HFF-Myc (cell line): ENCODE measurements around the gene RNF214.

Source experiments
- DNase-seq: peaks from one replicate; pipeline ENCODE4 v3.0.0-alpha.2; 2011; ENCODE audit warnings: low read depth; ENCODE audit errors: extremely low read depth
- H3K4me3 ChIP-seq: replicated peaks from 2 replicates; pipeline ENCODE4 v1.5.1; 2011; ENCODE audit warnings: low read depth, mild to moderate bottlenecking, control low read depth, low read length
- TF ChIP-seq, protein P1 (sequence below): IDR thresholded peaks from 2 replicates; pipeline ENCODE4 v1.5.1; 2012; ENCODE audit warnings: mild to moderate bottlenecking, low read depth, low read length, control low read depth; ENCODE audit errors: missing control alignments

The RNF214 gene

GRCh38 chr11:117198613-117199012, 33.9 kb upstream of the RNF214 start:
- DNase-seq, result no peak
- peak overlapping the region; percentile 36 for H3K4me3 ChIP-seq
- TF ChIP-seq, protein P1, sequence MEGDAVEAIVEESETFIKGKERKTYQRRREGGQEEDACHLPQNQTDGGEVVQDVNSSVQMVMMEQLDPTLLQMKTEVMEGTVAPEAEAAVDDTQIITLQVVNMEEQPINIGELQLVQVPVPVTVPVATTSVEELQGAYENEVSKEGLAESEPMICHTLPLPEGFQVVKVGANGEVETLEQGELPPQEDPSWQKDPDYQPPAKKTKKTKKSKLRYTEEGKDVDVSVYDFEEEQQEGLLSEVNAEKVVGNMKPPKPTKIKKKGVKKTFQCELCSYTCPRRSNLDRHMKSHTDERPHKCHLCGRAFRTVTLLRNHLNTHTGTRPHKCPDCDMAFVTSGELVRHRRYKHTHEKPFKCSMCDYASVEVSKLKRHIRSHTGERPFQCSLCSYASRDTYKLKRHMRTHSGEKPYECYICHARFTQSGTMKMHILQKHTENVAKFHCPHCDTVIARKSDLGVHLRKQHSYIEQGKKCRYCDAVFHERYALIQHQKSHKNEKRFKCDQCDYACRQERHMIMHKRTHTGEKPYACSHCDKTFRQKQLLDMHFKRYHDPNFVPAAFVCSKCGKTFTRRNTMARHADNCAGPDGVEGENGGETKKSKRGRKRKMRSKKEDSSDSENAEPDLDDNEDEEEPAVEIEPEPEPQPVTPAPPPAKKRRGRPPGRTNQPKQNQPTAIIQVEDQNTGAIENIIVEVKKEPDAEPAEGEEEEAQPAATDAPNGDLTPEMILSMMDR, result no peak

DNA sequence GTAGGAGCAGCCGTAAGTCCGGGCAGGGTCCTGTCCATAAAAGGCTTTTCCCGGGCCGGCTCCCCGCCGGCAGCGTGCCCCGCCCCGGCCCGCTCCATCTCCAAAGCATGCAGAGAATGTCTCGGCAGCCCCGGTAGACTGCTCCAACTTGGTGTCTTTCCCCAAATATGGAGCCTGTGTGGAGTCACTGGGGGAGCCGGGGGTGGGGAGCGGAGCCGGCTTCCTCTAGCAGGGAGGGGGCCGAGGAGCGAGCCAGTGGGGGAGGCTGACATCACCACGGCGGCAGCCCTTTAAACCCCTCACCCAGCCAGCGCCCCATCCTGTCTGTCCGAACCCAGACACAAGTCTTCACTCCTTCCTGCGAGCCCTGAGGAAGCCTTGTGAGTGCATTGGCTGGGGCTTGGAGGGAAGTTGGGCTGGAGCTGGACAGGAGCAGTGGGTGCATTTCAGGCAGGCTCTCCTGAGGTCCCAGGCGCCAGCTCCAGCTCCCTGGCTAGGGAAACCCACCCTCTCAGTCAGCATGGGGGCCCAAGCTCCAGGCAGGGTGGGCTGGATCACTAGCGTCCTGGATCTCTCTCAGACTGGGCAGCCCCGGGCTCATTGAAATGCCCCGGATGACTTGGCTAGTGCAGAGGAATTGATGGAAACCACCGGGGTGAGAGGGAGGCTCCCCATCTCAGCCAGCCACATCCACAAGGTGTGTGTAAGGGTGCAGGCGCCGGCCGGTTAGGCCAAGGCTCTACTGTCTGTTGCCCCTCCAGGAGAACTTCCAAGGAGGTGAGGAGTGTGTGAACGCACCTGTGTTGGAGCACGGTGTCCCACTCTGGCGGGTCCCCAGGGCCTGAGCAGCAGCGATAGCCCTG, 33.2 kb upstream of the RNF214 start, which contains the start of gene TAGLN:
Gene TAGLN (plus strand): TSS at position 318 of the 863 bp plus-strand sequence. CDS start 3,644 bp downstream, outside the sequence.
- TF ChIP-seq, protein P1, result no peak
- peak within 1 kb of the TSS; percentile 36 for H3K4me3 ChIP-seq
- no peak for DNase-seq

DNA sequence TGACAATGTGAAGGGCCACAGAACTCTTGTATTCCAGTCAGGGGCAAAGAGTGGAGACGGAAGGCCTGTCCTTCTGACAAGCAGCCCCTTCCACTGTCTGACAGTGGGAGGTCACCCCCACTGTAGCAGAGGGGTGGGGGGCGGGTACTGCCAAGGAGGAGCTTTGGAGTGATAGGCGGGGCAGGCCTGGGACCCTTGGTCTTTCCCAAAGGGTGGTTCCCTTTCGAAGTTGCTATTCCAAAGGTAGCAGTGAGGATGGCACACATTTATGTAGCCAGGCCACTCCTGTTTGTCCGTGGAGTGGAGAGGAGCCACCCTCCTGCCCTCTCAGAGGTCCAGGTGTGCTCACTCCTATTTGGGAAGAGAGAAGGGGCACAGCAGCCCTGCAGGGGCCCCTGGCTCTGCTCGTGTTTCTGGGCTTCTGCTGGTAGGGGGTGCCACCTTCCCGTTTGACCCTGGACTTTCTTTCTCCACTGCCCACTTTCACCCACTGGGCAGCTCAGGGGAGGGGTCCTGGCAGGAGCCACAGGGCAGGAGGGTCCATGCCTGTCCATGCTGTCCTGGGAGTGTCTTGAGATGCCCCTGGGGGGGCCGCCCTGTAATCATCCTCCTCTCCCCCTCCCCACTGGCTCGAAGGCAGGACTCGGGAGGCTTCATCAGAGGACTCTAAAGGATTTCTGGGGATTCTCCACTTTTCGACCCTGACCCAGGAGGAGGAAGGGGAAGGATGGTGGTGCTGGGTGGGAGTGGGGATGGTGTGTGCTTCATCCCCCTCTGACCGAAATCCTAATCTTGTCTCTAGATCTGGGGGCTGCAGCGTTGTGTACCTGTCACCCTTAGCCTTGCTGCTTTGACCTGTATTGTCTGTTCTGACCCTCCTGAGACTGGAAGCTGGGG, 32.3 kb upstream of the RNF214 start:
- TF ChIP-seq, protein P1, result no peak
- peak overlapping the region; percentile 36 for H3K4me3 ChIP-seq

DNA sequence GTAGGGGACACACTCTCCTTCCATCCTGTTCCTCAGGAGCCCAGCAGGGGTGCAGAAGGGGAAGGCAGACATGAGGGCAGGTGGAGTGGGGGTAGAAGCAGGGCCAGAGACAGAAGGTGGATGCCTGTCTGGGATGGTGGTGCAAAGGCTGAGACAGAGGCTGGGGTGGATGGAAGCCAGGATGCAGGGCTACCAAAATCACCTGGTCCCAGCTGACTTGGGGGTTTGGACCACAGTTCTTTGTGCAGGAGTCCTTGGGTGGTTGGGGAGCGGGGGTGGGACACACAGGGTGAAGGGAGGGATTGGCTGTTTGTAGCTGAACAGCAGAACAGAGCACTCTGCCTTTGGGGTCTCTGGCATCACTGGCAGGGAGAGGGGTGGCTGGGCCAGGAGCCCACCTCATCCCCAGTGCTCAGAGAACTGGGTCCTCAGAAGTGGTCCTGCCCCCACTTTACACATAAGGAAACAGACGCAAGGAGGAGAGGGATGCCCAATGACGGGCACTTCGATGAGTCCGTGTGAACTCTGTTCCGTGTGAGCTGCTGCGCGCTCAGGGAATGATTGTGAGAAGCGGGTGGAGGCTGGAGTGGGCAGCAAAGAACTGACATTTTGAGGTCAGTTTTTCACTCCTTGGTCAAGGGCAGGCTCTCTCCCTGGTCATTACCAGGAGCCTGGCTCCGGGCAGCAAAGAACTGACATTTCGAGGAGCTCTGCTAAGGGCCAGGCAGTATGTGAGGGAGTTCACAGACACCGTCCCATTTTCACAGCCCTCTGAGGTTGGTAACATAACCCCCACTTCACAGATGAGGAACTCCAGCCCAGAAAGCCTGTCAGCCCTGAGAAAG, 31.4 kb upstream of the RNF214 start:
- no peak for DNase-seq
- H3K4me3 ChIP-seq, result peak overlapping the region; percentile 36; the same call in 1 of the 2 replicates
- TF ChIP-seq, protein P1, result no peak

More for the DNA sequence above, 32.3 kb upstream of the RNF214 start:
- DNase-seq, result no peak

DNA sequence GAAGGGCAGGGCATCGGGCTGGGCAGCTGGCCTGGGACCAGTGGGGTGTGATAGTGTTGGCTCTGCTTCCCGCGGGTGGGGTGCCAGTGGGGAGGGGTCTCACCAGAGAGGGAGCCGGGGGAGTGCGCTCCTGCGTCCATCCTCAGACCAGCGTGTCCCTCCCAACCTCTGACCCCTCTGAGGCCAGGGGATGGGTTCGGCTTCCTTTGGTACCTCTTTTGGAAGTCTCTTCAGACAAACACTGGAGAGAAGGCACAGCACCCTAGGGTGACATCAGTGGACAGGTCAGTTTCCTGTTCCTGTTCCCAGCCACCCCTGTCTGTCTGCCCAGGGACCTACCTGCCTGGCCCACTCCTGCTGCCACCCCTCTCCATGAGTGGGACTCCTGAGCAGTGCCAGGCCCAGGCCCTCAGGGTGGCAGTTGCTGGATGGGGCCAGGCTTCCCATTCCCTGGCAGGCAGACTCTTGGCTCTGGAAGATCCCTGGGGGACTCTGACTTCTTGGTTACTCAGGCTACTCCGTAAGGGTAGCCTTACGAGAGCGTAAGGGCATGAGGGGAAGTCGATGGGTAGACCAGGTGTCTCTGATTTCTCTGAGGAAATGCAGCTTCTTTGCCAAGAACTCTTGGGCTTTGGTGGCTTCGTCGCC, 30.7 kb upstream of the RNF214 start:
- no peak for DNase-seq
- no peak overlapping the region for H3K4me3 ChIP-seq
- TF ChIP-seq, protein P1, result no peak
